C4-2B (cell line): ENCODE measurements around the gene SMIM13.

Experiments used
- H3K27ac ChIP-seq: fragments of 450-650 bp; 2 replicates; pipeline ENCODE4 v1.5.1; 2017
- ZFX ChIP-seq: fragments of 450-650 bp; IDR thresholded peaks from 2 replicates; pipeline ENCODE4 v1.6.1; 2017
- TF ChIP-seq, protein P1 (sequence below): fragments of 450-650 bp; conservative IDR thresholded peaks from 2 replicates; pipeline ENCODE4 v1.5.1; 2017; ENCODE audit warnings: mild to moderate bottlenecking

Gene SMIM13

DNA sequence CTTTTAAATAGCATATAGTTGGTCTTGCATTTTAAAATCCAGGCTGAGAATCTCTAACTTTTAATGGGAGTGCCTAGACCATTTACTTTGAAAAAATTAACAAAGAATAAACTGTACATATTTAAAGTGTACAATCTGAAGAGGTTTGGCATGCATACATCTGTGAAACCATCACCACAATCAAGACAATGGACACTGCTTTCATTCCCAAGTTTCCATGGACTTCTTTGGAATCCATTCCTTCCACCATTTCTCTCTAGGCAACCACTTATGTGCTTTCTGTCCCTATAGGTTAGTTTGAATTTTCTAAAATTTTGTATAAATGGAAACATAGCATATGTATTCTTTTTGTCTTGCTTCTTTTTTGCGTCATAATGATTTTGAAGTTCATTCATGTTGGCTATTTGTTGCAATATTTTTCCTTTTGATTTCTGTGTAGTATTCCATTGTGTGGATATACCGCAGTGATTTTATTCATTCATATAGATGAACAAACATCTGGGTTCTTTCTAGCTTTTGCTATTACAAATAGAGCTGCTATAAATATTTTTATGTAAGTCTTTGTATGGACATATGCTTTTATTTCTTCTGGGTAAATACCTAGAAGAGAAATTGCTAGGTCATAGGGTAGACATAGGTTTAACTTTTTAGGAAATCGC, 88.0 kb downstream of the SMIM13 start:
- H3K27ac ChIP-seq: no peak overlapping the region
- TF ChIP-seq ZFX: no peak
- TF ChIP-seq, protein P1, sequence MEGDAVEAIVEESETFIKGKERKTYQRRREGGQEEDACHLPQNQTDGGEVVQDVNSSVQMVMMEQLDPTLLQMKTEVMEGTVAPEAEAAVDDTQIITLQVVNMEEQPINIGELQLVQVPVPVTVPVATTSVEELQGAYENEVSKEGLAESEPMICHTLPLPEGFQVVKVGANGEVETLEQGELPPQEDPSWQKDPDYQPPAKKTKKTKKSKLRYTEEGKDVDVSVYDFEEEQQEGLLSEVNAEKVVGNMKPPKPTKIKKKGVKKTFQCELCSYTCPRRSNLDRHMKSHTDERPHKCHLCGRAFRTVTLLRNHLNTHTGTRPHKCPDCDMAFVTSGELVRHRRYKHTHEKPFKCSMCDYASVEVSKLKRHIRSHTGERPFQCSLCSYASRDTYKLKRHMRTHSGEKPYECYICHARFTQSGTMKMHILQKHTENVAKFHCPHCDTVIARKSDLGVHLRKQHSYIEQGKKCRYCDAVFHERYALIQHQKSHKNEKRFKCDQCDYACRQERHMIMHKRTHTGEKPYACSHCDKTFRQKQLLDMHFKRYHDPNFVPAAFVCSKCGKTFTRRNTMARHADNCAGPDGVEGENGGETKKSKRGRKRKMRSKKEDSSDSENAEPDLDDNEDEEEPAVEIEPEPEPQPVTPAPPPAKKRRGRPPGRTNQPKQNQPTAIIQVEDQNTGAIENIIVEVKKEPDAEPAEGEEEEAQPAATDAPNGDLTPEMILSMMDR: no peak

DNA sequence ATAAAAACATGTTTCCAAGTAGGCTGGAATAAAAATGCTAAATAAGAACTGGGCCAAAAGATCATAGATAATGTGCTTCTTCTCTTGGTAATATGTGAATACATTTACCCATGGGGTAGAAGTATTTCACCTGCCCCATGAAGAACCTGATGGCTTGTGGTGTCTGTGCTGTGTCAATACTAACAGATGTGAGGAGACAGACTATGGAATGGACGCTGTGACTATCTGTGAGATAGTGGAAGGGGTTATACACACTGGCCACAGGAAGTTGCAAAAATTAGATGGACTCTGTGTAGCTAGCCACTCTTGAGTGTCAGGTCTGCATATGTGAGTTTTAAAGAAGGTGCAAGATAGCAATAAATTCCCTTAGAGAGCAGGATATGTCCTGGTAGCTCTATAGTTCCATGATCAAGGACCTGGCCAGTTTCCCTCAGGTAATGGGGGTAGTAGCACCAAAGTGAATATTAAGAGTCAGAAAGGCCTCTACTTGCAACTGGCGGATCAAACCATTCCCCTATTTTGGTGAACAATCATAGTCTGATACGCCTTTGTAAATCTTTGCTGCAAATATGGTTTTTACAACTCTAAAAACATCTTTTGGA, 90.2 kb downstream of the SMIM13 start:
- TF ChIP-seq ZFX: no peak
- TF ChIP-seq, protein P1: no peak
- no peak overlapping the region for H3K27ac ChIP-seq

DNA sequence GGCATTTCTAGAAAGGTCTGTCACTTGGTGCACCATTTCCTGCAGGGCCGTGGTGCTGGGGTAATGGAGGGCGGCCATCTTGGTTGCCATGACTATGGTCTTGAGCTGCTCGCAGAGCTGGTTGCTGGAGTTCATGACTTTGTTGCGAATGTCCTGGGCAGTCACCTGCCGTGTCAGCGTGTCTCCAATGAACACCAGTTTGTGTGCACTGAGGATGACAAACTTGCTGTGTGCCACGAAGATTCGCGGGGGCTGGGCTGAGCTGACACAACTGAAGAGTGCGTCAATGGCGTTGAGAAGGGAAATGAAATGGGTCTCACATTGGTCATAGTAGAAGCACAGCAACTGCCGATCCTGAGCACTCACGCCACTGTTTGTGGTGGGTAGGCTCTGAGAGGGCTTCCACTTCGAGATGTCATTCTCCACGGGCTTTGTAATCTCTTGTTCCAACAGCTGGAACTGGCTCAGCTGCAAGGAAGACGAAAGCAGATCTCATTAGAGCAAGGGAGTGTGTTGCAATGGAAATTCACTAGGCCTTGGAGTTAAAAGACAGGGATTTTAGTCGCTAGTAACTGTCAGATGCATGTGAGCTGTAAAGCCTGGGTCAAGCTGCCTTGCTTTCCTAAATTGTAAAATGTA, 91.7 kb downstream of the SMIM13 start:
- no peak overlapping the region for H3K27ac ChIP-seq
- no peak for TF ChIP-seq ZFX

DNA sequence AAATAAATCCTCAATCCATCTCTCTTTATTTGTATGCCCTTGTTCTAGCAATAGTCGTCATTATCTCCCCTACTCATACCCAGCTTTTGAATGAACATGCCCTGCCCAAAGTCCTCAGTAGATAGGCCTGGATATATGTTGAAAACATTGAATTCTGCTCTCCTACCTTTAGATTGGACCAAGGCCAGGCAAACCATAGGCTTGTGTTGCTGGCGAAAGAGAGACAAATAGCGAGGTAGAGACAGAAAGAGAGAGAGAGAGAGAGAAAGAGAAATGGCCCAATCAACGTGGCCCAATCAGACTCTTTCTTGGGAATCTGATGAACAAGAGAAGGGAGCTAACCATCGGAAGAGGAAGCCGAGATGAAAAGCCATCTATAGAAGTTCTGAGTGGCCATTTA, 93.7 kb downstream of the SMIM13 start:
- H3K27ac ChIP-seq: no peak overlapping the region
- TF ChIP-seq, protein P1: no peak
- no peak for TF ChIP-seq ZFX
